Bronchial epithelial cell (primary cell): Measurements from ENCODE around the gene KCNN3. TPM values are rescaled to one million over a fixed set of nuclear protein-coding genes. Genes with fewer than 3 reads are reported as not detected.

ENCODE experiments used
- DNase-seq: peaks from one replicate; pipeline ENCODE4 v3.0.0-alpha.2; 2010; ENCODE audit warnings: low read depth
- FAIRE-seq: peaks from 2 replicates; lab custom pipeline; 2011; peaks lifted over from hg19 to GRCh38; lab: Jason Lieb, UNC
- H3K27me3 ChIP-seq: 2 replicates; pipeline ENCODE4 v1.5.1; 2011; ENCODE audit warnings: low read length; ENCODE audit not compliant: control insufficient read depth, insufficient read depth
- H3K36me3 ChIP-seq: 2 replicates; pipeline ENCODE4 v1.5.1; 2011; ENCODE audit warnings: low read length; ENCODE audit not compliant: control insufficient read depth, insufficient read depth
- H3K4me3 ChIP-seq: 2 replicates; pipeline ENCODE4 v1.5.1; 2011; ENCODE audit warnings: mild to moderate bottlenecking, low read depth, low read length, control low read depth
- CTCF ChIP-seq: IDR thresholded peaks from 2 replicates; pipeline ENCODE4 v1.5.1; 2011; ENCODE audit warnings: mild to moderate bottlenecking, moderate library complexity, low read length, control low read depth, inconsistent platforms; ENCODE audit not compliant: insufficient read depth, severe bottlenecking
- total RNA-seq: library from RNA; depleted of rRNA; stranded (reverse); fragments of >200 nt; gene quantifications from 2 replicates; pipeline ENCODE4 v1.2.1, GENCODE V29; 2014

The KCNN3 gene
- total RNA-seq, 1 donor from 2014 or later, result under 0.01 TPM

- Histone ChIP-seq H3K27me3 (peaks cover 20% of the 10 kb centered on the region), H3K36me3 (no peaks in the 10 kb centered on the region), H3K4me3 (no peak overlapping the region)
- FAIRE-seq (no peak), DNase-seq (no peak)
- TF ChIP-seq CTCF, result no peak
These were observed 124.8 kb downstream of the KCNN3 start for GRCh38 chr1:154745286-154745731.

GRCh38 chr1:154744352-154745035 lies 125.6 kb downstream of the KCNN3 start:
- H3K4me3 ChIP-seq, result no peak overlapping the region
- no peaks in the 10 kb centered on the region for H3K36me3 ChIP-seq
- TF ChIP-seq CTCF, result no peak
- FAIRE-seq (no peak), DNase-seq (no peak)
- H3K27me3 ChIP-seq, result peaks cover 19% of the 10 kb centered on the region

GRCh38 chr1:154743526-154744036 lies 126.5 kb downstream of the KCNN3 start:
- no peak for TF ChIP-seq CTCF
- Histone ChIP-seq H3K36me3 (no peaks in the 10 kb centered on the region), H3K4me3 (no peak overlapping the region), H3K27me3 (peaks cover 15% of the 10 kb centered on the region)
- DNase-seq (no peak), FAIRE-seq (peak; percentile 47)

GRCh38 chr1:154742606-154743005 lies 127.5 kb downstream of the KCNN3 start:
- no peak for TF ChIP-seq CTCF
- no peaks in the 10 kb centered on the region for H3K36me3 ChIP-seq
- DNase-seq, result no peak
- H3K4me3 ChIP-seq, result no peak overlapping the region
- H3K27me3 ChIP-seq, result peaks cover 15% of the 10 kb centered on the region
- no peak for FAIRE-seq

- Histone ChIP-seq H3K27me3 (peaks cover 12% of the 10 kb centered on the region), H3K4me3 (no peak overlapping the region), H3K36me3 (no peaks in the 10 kb centered on the region)
- no peak for TF ChIP-seq CTCF
- no peak for DNase-seq
- FAIRE-seq, result no peak
These were observed 128.2 kb downstream of the KCNN3 start for GRCh38 chr1:154741741-154742495.
